CD4-positive, alpha-beta T cell treated with Interleukin-2 at 100 ng/mL for 4 hours (primary cell): Measurements from ENCODE around the gene RNF113B.

Source experiments
- DNase-seq: peaks from one replicate; pipeline ENCODE4 v3.0.0-alpha.2; 2020; ENCODE audit warnings: low spot score

RNF113B gene

DNA sequence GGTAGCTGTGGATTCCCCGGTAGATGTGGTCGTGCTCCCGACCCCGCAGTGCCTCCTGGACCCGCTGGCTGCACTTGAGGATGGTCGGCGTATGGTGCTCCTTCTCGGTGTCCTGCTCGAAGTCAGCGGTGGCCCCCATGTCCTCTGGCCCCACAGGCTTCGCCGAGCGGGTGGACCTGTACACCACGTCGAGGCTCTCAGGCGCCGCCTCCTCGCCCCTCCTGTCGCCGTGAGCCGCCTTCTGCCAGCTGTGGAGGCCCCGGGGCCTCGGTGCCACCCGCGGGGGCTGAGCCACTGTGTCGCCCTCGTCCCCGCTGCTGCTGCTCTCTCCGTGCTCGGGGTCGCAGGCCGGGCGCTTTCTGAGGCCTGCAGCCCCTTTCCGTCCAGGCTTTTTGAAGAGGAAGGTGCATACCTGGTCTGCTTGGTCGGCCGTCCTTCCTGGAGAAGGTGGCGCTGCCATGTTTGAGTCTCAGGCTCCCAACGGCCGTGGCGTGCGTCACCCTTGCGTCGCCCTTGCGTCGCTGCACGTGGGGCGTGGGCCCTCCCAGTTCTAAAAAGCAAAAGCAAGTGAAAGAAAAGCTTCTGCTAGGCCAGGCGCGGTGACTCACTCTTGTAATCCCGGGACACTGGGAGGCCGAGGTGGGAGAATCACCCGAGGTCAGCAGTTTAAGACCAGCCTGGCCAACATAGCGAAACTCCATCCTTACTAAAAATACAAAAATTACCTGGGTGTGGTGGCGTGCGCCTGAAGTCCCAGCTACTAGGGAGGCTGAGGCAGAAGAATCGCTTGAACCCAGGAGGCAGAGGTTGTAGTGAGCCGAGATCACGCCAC, at the start of gene RNF113B:
Gene RNF113B, minus strand, starts transcription at position 493 of the 832 bp plus-strand sequence. Its CDS starts 33 bp downstream, at position 460.
- no peak for DNase-seq

DNA sequence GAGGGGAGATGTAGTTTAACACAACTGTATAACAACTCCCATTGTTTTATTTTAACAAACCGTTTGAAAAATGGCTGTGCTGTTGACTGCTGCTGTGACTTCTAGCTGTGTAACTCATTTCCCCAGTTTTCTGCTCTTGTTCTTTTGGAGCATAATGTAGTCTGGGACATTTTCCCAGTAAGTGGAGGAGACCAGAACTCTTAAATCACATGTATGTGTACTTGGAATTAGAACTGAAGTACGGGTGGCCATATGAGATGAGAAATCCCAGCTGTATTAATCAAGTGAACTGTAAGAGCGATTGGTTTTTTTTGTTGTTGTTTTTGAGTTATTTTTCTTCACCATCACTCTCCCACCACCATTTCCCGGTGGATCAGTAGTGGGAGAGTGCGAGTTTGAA, 49.4 kb upstream of the RNF113B start:
- no peak for DNase-seq

DNA sequence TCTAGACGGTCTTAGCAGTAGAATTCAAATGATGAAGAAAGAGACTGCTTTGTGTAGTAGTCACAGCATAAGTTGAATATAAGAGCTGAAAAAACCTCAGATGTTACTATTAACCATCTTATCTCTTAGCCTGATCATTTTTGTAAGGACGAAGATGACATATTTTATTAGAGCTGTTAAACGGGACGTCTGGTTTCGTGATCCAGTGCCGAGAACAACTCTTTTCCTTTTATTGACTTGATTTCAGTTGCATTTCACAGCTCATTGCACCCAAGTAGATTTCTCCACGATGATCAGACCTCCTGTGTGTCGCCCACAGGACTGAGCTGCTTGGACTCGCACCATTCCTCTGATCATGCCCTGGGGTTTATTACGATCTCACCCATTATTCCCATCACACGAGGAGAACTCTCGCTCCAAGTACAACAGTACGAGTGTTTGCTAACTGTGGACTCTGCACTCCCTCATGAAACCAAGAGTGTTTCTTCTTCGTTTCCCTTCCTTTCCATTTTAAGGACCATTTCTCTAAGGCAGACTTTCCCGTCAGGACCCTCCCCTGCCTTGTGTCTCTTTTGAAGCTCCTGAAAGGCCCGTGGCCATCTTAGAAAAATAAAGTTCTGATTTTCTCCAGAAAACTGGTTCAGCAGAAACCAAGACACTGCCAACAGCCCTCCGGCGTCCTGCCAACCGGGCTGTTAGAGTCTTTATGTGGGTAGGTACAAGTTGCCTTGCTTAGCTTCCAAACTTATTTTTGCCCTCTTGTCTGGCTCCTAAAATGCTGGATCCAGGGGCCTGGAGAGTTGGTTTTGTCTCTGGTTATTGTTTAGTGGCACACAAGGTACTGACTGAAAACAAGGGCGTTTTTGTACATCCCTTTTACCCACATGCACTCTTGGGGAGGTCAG, 48.2 kb upstream of the RNF113B start:
- no peak for DNase-seq

DNA sequence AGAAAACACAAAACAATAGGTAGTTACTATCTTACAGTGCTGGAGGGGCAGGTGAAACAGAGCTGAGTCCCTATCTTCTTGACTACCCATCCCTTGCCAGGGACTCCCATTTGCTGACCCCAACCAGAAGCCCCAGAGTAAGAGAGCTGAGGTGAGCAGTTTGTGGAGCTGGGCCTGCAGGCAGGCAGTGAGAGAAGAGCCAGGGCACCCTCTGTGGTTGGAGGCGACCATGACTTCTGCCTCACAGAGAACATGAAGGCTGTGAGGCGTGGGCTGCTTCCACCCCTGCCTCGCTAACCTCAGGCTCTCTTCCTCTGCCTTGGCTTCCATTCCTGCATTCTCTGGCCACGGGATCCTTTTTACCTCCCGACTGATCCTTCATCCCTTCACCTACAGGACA, 47.5 kb upstream of the RNF113B start:
- no peak for DNase-seq

DNA sequence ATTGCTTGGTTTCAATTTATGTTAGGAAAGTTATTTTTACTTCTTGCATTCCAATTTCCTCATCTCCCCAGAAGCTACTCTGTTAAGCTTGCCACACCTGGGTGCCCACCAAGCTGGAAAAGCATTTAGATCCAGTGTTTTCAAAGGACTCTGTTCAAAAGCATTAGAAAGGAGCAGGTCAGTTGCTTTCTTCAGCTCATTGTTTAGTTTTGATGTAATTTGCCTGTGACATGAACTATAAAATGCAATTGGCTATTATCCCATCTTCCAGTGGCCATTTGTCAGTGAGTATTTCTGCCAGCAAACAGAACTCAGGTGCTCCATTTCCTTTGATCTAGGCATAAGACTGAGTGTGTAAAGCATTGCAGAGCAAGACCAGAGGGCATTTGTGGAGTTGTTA, 46.7 kb upstream of the RNF113B start:
- DNase-seq, result no peak

DNA sequence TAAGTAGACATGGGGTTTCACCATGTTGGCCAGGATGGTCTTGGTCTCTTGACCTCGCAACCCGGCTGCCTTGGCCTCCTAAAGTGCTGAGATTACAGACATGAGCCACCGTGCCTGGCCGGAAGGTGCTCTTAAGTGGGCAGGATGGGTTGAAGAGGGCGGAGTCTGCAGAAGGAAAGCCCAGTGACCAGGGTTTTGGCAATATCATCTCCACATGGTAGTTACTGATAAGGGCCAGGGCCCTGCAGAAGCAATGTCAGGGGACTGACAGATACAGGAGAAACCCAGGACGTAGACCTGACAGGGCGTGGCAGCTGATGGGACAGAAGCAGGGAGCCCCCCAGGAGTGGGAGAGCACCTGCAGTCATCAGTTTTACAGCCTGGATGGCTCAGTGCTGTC, 45.7 kb upstream of the RNF113B start:
- no peak for DNase-seq

DNA sequence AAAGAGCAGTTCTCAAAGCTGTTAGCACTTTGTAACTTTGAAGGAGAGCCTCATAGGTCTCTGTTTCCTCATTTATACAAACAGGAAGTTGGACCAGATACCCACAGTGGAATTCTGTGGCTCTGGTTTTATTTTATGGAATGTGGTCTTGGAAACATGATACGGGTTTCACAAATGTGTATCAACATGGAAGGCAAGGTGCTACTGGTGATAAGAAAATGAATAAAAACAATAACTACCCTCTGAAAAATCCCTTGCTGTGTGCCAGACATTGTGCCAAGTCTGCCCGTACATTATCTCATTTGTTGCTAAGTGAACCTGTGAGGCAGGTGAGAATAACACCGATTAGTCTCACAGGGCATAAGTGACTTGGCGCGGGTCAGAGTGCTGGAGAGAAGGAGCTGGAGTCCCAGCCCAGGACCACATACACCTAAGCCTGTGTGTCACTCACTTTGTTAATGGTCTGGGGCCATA, 45.0 kb upstream of the RNF113B start:
- no peak for DNase-seq

DNA sequence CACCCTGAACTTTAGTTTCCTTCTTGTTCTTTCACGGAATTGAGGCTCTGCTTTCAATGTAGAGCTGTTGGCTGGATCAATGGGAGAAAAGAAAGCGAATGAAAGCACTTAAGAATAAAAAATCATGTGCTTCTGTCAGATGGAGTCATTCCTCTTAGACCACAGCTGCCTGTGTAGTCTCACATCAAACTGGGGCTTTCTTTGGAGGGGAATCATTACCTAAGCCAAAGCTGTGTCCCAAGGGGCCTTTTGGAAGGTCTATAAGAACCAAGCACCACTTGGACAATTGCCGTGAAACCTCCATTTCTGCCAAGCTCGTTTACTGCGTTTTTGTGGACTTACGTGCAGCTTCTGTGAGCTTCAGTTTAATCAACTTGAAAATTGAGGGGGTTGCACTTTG, 44.2 kb upstream of the RNF113B start:
- no peak for DNase-seq

DNA sequence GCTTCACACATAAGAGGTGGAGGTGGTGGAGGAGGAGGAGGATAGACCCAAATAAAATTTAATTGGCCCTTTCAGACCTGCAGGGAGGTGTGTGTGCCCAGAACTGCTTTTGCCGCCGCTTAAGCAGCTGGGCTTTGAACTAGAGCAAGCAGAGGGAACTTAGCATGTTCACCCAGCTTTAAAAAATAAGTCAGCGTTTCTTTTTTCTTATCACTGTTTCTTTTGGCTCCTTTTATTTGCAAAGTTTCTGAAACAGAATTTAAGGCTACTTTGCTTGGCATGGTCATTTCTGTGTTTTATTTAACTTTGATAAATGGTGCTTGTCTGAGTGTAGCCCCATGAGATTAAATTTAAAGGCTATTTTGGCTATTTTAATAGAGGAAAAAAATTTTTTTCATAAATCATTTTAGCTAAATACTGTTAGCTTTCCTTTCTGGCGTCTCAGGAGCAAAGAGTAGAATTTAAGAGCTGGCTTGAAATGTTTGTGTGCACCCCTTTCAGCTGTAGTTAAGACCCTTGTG, 43.3 kb upstream of the RNF113B start:
- no peak for DNase-seq

DNA sequence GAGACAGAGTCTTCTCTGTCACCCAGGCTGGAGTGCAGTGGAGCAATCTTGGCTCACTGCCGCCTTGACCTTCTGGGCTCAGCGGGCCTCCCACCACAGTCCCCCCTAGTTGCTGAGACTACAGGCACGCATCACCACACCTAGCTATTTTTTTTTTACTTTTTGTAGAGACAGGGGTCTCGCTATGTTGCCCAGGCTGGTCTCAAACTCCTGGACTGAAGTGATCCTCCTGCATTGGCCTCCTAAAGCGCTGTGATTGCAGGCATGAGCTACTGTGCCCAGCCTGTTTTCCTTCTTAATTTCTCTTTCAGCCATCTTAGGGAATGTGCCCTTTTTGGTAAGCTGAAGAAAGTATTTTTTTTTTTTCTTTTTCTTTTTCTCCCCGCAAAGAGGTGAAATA, 42.6 kb upstream of the RNF113B start:
- no peak for DNase-seq

DNA sequence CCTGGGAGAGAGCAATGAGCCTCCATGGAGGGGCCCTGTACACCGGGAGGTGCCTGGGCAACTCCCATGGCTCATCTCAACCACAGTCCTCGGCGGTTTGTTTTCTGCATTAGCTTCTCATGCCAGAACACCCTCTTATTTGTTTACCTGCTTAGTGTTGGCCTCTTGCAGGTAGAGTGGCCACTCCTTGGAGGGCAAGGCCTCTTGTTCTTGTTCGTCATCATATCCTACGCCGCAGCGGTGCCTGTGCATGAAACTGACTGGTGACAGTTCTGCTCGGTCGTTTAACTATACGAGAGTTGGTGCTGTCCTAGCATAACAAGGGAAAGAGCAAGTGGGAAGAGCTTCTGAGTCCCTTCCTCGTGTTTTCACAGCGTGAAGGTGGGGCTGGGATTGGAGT, 40.5 kb upstream of the RNF113B start:
- no peak for DNase-seq

DNA sequence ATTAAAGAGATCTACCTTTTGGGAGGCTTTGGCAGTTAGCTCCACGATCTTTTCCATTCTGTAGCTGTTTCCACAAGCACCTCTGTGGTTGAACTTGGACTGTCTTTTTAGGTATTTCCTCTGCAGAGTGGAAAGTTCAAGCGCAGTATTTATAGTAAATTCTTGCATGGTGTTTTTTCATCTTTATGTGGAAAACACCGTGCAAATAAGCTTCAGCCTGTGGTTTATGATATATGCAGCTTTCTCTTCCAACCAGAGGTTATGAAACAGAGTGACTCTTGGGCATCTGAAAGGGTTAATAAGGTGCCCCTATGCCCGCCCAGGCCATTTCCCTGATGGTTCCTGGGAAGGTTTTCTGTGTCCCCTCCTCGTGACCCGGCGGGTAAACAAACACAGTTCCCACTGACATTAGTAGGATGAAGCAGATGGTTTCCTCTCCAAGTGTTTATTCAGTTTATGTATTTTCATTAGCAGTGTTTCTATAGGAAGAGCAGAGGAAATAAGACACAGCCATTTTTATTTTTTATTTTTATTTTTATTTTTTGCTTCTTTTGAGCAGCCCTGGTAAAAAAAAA, 39.7 kb upstream of the RNF113B start:
- DNase-seq, result no peak

DNA sequence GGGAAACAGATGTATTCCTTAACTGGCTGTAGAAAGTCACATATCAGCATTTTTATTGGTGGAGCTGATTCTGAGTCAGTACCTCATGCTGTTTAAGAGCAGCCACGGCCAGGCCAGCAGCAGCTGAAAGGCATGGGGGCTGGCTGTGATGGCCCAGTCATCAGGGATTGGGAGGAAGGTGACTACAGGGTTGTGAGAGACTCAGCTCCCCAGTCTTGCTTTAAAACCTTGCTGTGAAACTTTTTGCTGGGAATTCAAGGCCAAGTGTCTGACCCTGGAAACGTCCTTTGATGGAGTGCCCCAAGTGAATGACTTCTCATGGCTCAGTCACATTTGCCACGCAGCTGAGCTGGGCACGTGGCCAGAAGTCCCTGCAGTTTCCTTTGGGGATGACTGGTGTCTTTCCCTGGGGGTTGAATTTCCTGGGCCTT, 39.1 kb upstream of the RNF113B start:
- DNase-seq, result no peak

DNA sequence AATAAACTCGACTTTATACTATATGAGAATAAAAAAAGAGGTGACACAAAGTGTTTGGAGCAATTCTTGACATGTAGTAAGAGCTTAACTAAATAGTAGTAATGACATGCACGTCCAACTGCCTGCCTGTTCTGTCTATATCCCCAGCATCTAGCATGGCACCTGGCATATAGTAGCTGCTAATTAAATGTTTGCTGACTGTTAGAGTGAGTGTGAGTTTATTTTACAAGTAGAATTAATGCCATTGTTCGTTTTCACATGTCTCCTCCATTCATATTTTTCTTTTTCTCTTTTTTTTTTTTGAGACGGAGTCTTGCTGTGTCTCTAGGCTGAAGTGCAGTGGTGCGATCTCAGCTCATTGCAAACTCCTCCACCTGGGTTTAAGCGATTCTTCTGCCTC, 38.4 kb upstream of the RNF113B start:
- no peak for DNase-seq

DNA sequence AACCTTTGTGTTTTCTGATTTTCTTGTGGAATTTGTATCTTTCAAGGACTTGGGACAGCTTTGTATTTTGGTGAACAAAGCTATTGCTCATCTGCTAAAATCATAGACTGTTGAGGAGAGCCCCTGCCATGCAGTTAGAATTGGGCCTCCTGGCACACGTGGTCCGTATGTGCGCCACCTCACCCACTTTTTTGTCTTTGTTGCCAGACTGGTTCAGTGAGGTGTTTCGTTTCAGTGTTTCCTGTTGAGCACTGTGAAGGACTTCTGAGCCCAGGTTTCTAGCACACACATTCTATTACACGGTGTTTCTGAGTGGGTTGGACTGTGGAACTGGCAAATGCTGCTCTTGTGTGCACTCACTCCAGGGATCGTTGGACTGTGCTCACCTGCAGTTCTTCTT, 37.6 kb upstream of the RNF113B start:
- no peak for DNase-seq

DNA sequence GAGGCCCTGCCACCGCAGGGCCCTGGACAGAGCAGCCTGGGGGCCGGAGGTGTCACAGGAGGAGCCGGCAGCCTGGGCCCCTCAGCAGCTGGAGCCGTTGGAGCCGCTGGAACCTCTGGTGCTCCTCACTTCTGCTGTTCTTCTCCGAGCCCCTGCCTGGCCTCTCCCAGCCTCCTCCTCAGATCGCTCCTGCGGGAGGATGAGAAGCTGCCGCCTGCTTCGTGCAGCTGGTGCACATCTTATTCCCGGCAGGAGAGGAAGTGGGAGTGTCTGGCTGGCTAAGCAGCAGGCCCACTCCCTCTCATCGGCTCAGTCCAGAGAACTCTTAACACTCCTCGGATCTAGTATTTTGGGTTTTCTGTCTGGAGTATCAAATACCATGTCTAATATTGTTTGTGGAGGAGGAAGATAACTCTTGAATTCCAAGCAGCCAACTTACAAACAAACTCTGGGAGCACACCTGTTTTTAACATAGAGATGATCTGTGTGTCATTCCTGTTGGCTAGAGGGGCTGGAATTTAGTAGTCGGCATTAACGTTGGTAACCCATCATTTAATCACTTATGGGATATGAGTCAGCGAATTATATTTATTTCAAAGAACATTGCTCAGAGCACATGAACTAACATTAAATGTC, 37.1 kb upstream of the RNF113B start:
- DNase-seq, result no peak

DNA sequence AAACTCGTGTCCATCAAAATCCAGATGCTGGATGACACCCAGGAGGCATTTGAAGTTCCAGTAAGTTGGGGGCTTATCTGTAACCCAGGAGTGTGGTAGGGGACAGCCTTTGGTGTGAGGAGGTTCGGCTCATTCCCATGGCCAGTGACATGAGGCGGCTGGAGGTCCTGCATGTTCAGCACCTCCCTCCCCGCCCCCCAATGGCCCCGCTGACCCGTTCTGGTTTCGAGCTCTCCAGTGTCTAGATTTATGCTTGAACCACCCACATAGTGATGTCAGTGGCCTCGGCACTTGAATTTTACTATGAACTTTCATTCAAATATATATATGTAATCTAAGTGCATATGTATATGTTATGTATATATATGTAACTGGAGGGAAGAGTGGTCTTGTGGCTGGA, 36.3 kb upstream of the RNF113B start:
- DNase-seq, result no peak

DNA sequence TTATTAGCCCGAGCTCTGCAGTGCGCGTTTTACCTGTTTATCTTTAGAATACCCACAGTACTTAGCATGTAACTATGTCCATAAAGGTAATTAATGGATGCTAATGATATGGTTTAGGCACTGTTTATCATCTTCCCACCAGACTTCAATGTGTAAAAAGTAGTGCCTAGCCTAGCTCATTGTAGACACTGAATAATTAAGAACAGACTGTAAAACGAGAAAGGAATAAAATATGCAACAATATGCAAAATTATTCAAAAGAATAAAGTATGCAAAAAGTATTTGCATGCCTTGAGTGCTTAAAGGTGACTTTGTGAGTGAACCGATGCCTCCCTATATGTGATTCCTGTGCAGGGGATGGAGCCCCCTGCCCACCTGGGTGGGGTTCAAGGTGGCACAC, 35.7 kb upstream of the RNF113B start:
- no peak for DNase-seq

DNA sequence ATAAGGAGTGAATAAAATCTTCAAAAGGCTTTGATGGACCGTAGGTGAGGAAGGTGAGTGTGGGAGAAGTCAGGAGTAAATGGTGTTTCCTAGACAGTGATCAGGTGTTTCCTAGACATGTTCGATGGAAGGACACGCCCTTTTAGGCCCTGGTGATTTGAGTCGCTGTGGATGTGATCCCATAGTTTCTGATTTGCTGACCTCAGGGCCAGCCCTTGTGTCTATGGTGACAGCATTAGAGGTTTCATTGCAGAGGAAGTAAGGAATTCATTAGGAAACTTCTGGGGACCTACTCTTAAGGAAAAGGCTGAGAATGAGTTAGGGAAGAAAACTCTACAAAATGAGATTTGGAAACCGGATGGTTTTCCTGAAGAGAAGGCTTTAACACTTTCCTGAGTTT, 31.5 kb upstream of the RNF113B start:
- no peak for DNase-seq

DNA sequence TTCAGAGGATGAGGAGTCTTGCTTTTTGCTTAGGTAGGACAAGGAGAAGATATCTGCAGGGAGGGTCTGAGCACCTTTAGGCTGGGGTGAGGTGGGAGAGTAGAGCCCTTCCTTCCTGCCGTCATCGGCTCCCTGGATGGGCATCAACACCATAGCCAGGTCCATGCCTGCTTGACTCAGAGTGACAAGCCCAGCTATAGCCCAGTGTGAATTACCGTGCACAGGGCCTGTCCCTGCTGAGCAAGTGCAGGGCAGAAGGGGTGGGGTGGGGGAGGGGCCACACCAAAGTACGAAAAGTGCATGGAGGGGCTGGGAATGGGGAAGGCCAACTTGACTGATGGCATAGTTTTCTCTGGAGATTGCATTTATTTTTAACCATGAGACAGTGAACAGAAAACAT, 30.3 kb upstream of the RNF113B start:
- DNase-seq, result no peak

DNA sequence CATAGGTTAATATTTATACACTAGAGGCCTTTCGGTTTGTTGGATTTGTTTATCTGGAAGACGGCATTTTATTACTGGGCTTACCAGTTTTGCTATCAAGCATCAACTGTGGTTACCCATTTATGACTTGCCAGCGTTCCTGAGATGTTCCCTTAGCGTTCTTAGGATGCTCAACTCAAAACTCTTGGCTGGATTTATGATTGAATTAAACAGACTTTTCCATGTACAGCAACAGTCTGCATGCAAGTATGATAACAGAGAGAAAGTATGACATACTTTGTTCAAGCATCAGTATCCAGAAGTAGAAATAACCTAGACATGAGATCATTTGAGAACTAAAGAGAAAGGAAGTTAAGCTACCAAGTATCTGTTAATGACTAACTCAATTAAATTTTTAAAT, 29.9 kb upstream of the RNF113B start:
- no peak for DNase-seq

DNA sequence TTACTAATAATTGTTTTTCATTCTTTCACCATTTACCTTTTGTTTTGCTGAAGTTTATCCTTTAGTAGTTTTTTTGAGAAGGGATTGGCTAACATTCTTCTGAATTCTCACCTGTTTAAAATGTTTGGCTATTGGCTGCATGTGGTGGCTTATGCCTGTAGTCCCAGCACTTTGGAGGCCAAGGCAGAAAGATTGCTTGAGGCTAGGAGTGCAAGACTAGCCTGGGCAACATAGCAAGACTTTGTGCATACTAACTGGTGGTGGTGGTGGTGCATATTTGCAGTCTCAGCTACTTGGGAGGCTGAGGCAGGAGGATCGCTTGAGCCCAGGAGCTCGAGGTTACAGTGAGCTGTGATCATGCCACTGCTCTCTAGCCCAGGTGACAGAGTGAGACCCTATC, 27.5 kb upstream of the RNF113B start:
- DNase-seq, result no peak
